GM21447 (cell line): ENCODE measurements around the gene GRM1.

Source experiments
- ATAC-seq: cut with Tn5 transposase; IDR thresholded peaks from one replicate; pipeline ENCODE4 v1.9.1; 2021; ENCODE audit not compliant: unreplicated experiment

GRM1 gene

DNA sequence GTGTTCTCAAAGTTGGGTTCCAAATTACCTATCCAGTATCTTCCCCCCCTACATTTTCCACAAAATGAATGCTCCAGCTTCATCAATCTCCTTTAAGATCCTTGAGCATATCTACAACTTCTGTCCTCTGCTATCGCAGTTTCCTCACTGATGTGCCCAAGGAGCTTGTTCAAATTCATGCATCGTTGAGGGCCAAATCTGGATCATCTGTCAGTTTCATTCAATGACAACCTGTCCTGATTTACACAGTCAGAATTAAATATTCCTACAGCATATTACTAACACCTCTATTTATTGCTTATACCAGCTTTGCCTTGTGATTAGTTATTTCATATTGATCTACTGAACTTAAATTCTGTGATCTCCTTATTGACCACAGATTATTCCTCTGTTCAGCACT is 68.7 kb downstream of the GRM1 start:
- no peak for ATAC-seq

DNA sequence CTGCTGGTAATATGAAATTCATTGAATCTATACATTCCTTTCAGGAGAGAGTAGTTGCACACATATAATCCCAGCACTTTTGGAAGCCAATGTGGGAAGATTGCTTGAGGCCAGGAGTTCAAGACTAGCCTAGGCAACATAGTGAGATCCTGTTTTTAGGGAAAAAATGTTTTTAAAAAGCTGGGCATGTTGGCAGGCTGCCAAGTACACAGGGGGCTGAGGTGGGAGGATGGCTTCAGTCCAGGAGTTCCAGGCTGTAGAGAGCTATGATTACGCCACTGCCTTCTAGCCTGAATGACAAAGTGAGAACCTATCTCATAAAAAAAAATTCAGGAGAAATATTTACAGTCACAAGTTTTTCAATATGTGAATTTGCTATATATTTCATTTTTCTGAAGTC is 71.9 kb downstream of the GRM1 start:
- no peak for ATAC-seq

DNA sequence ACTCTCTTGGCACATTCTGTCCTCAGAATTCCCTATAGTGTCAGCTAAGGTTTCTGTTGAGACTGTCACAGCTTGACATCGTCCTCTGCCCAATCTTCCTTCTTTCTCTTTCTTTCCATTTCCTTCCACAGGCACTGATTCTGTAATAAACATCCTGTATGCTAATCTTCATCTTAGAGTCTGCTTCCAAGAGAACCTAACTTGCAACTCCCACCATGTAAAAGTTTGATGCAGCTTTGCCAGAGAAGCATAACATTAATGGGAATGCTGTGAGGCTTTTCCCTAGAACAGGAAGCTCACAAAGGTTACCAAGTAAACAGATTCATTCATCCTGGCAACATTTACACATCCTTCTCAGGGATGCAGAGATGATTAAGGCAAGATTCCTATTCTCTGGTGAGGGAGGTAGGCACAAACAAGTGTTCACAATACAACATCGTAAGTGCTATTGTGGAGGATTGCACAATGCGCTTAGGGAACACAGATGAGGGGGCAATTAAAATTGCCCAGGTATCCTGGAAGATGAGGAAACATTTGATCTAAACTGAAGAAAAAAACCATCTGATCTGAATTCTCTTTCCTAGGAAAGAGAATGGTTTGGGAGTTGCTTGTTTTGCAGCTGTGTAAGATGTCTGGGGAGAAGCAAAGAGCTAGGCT is 74.7 kb downstream of the GRM1 start:
- ATAC-seq = no peak

DNA sequence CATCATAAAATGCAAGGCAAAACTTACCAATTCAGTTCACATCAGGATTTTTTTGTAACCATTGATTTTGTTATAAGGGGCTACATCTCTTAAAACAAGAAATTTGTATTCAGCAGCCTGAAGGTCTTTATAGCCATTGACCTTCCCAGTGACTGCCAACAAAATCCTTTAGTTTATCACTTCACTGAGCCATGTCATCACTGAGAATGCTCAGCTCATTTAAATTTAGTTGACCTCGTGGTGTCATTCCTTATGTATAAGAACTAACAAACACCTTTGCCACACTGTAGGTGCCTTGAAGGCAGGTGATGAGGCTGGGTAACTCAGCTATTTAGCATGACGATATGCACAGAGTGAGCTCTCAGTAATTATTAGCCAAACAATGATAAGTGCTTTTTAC is 77.7 kb downstream of the GRM1 start:
- ATAC-seq = no peak

DNA sequence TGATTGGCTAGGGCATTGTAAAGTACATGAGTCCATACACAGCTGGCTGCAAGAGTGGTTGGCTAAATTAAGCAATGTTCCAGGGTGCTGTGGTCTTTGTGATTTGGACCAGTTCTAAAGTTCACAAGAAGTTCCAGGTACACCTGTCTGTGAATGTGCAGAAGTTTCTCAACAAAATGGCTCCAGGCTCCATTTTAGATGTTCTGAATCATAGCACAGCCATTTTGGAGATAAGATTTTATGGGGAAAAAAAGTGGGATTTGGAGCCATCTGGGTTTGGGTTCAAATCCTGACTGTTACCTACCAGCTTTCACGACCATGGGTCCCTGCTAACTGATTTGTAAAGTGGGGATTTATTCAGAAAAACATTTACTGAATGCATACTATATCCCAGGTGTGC is 82.1 kb downstream of the GRM1 start:
- ATAC-seq = no peak

DNA sequence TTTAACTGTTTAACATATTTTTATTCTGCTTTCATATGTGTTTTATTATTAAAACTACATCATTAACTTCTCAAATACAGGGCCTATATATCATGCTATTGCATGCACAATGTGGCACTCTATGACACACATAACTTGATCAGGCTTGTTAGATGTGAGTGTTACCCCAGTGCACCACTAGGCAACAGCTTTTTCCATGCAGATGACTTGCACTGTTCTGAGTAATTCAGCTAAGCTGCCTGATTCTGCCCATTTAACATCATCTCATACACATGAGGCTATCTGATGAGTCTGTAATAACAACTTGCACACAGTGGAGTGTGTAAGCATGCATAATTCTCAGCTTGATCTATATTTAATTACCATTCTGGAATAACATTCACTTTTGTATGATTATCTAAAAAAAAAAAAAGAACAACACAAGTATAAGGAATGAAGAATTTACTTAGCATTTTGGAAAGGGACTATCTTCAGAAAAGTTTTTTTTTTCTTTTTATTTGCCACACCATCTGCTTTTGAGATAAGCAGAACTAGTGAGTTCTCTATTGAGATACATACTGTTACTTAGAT is 83.1 kb downstream of the GRM1 start:
- no peak for ATAC-seq

DNA sequence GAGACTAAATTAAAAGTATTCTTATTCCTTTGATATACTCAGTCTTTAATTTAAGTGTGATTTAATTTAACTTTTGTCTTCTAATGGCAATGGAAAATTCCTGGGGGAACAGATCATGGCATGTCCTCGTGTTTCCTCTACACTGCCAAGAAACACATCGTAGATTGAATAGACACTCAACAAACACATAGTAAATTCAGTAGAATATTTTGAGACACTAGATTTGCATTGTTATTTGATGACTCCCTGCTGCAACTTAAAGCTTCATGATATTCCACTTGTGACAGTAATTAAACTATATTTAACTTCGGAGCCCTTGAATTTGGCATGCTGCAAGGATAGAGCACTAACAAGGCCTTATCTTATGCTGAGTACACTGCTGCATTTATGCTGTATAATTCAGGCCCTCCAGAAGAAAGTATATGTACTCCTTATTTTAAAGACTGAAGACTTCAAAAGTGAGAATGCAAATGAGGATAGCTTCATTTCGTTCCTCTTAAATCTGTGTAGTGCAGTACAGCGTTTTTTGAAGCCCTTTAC is 84.3 kb downstream of the GRM1 start:
- no peak for ATAC-seq

DNA sequence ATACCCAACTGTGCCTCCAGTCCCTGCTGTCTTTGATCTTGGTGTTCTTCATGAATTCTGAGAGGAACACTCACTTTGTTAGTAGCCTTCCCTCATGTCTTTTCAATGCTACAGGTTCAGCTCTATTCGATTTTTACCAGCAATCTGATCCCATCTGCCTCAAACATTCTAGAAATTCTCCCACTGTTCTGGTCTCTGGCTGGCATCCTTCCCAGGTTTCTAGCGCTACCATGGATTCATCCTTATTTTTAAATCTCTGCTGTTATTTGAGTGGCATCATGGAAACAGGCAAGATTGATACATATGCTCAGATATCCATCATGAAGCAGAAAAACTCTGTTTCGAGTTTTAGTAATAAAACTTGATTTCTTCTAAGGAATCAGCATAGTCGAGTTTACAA is 94.8 kb downstream of the GRM1 start:
- no peak for ATAC-seq

DNA sequence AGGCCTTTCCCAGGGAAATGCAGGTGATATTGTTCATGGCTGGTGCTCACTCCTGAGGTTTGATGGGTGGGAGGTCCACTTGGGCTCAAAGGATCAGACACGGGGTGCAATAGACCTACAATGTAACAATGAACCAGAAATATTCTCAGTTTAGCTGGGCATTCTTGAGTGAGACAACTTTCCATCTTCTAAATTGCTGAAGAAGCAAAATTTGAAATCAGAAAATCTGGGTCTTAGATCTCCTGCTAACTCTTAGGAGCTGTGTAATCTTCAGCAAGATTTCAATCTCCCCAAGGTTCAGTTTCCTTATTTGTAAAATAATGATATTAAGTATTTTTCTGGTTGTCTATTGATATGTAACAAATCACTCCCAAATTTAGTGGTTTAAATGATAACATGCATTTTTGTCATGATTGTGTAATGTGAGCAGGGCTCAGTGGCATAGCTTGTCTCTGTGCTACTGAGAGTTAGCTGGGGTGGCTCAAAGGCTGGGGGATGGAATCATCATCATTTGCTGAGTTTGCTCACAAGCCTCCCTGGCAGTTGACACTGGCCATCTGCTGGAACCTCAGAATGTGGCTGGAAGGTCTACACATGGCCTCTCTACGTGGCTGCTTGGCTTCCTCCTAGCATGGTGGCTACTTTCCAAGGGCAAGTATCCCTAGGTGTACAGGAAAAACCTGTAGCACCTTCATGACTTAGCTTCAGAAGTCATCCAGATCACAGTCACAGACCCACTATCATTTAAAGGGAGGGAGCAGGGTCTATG is 98.8 kb downstream of the GRM1 start:
- ATAC-seq = no peak

DNA sequence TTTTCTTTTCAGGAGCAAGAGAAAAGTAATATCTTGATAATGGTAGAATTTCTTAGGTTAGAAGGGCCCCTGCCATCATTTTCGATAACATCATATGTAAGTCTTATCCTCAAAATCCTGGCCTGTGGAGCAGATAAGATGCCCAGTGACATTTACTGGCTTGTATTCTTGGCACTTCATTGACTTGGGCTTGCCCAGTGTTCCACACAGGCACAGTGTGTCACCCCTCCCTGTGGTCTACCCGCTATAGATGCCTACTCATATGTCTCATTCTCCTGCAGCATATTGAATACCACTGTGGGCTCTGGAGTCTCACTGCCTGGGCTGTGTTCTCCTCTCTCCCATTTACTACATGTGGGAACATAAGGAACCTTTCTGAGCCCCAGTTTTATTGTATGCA is 105.0 kb downstream of the GRM1 start:
- no peak for ATAC-seq

DNA sequence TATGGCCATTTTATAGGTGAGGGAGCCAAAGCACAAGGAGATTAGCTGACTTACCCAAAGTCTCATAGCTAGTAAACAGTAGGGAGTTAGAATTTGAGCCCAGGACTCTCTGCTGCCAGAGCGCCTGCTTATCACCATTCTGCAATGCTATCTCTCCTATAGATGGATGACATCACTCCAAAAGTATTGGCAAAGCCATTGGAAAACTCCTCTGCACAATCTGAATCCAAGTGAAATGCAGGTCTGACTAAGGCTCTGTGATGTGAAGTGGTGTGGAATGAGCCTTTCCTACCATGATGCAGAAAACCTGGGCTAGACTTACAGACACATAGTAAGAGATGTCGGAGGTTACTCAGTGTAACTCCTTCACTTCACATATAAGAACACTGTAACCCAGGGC is 106.3 kb downstream of the GRM1 start:
- ATAC-seq = no peak

DNA sequence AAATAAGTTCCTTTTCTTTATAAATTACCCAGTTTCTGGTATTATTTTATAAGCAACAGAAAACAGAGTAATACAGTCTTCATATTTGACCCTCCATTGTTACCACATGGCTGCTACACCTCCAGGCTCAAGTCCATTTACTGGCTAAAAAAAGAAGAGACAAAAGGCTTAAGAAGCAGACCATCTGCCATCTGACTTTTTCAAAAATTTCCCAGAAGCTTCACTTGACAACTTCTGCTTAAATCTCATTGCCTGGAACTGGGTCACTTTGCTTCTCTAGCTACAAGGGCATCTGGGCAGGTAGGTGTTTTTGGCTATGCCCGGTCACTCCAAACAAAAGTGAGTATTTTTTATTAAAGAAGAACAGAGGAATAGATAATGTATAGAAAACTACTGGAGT is 118.0 kb downstream of the GRM1 start:
- no peak for ATAC-seq

DNA sequence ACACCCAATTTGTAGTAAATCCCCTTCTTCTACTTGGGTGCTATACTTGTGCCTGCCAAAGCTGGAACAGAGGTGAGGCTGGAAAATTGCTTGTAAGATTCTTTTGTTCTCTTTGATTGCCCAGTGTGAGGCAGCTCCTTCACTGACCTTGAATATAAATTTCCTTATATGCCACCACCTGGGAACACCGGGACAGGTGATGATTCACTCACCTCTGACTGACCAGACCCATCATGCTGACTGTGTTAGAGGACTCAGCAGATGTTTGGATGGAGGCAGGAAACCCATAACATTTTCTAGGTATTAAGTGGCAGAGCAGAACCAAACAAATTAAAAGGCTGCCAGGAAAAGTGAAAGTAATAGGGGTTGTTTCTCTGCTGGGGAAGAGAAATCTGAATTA is 120.9 kb downstream of the GRM1 start:
- no peak for ATAC-seq

DNA sequence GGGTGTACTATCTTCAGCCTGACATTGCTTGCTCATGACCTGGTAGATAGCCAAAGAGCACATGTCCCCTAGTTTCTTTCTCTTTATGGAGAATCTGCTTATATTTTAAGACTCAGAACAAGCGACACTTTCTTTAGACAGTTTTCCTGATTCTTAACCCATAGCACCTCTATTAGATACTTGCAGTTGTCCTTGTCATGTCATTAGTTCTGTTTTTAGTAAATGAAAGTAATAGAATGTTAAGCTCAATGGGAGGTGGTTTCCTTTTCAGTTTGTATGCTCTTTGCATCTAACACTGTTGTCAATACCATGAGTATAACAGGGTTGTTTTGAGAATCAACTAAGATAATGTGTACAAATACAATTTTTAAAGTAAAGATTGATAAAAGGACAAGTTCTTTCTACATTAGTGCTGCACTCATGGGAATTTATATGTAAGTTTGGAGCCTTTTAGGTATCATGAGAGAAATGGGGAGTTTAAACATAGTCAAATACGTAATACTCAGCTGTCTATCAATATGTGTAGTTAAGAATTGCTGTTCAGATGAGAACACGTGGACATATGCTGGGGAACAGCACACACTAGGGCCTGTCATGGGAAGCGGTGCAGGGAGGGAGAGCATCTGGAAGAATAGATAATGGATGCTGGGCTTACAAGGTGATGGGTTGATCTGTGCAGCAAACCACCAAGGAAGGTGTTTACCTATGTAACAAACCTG is 124.3 kb downstream of the GRM1 start:
- peak; percentile 98 for ATAC-seq

DNA sequence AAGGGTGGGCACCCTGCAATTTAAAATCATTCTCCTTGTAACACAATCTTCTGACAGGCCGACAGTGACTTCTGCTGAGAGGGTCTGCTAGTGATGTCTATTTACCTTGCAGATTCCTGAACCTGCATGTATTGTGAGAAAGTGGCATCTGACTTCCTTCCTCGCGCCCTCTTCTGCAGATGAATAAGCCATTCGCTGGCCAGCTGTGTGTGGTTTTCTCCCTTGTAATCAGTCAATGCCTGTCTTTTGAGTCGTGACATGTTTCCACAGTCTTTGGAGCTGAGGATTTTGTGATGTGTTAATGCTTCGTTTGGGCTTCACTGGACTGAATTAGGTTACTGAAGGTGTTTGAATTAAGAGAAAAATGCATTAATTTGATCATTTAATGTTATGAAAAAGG is 125.3 kb downstream of the GRM1 start:
- ATAC-seq = peak; percentile 32

DNA sequence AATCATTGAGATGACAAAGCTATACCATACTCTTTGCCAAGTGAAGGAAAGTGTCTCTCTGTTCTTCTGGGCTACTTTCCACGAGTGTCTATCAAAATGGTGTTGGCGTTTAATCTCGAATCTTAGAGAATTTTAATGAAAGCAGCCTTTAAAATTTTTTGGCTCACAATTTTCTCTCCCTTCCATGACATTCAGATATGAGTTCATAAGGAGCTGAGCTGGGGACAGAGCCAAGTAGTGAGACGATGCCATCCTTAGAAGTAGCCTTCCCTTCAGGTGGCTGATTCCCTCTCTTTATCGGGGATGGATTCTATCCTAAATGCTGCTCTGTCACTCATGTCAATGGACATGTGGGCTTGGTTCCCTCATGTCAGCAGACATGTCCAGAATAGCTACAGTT is 132.8 kb downstream of the GRM1 start:
- no peak for ATAC-seq

DNA sequence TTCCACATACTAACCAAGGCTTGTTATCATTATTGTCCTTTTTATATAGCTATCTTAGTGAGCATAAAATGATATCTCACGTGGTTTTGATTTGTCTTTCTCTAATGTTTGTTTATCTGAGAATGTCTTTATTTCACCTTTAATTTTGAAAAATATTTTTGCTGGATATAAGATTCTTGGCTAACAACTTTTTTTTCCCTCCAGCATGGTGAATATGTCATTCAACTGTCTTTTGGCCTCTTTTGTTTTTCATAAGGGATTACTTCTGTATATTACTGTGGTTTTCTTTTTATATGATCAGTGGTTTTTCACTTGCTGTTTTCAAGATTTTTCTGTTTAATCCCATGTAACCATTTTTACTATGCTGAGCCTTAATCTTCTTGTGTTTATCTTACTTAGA is 141.0 kb downstream of the GRM1 start:
- ATAC-seq = no peak

DNA sequence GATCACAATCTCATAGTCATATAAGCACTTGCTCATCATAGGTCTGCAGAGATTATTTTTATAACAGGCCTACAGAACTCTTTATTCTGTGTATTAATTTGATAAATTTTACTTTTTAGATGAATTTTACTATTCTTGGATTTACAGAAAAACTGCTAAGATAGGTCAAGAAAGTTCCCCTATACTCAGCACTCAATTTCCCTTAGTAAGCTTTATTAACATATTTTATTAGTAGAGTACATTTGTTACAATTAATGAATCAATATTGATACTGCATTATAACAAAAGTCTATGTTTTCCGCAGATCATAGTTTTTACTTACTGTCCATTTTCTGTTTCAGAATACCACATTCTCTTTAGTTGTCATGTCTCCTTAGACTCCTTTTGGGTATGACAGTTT is 148.9 kb downstream of the GRM1 start:
- no peak for ATAC-seq

DNA sequence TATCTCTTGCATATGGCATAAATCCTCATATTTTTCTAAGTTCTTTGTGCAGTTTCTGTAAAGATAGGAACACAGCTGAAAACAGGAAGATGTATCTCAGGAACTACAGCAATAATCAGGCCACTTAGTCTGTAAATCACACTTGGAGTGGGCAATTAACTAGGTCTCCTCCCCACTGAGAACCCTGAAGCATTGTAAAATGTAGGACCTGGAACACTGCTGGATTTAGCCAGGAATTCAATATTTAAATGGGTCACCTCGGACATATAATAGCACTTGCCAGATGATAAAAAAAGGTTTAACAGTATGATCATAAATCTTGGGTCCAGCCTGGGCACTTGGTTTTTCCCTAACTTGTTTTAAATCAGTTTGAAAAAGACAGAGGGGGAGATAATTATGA is 155.0 kb downstream of the GRM1 start:
- no peak for ATAC-seq

DNA sequence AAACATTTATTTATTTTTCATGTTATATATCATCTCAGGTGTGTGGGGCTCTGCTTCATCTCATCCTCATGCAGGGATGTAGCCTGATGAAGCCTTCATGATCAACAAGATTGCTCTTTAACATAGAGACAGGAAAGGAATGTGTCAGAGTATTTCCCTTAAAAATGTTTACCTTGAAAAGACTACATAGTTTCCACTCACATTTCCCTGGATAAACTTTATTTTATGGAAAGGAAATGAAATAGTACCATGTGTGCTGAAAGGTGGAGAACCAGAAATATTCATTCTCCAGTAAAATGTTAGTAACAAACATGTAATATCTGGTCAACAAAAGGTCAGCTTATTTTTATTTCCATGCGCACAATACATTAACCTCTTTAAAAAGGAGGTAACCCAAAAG is 155.8 kb downstream of the GRM1 start:
- no peak for ATAC-seq

DNA sequence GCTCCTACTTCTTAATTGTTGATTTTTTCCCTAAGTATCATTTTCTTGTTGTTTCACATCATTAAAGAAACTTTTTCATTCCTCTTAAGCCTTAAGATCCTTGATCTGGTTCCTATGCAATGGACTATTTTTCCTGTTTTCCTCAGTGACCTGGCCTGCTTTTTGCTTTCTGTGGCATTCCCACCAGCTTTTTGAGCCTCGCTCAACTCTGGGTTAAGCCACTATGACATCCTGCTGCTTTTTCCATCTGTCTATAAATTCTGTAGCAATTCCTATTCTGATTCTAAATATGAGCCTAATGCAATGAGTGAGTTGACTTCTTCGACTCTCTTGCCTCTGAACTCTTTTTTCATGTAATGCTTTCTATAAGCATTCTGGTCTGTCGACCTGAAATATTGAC is 160.3 kb downstream of the GRM1 start:
- no peak for ATAC-seq

DNA sequence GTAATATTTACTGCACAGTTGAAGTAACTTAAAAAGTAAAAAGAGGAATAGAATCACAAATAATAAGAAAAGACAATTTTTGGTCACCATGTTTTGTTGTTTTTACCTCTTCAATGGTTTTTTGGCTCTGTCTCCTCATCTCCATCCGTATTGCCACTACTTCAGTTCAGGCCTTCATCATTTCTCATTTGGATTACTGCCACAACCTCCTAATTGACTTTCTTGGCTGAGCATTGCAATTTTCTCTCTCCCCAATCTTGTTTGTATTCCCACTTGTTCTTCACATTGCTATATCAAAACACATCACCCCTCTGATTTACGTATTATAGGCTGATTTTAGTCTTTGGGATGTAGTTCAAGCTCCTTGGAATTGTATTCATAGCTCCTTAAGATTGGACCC is 161.7 kb downstream of the GRM1 start:
- no peak for ATAC-seq
